GM21390 (cell line): ENCODE measurements around the gene MAT2A.
A peak's percentile ranks its signal among the peaks of the same experiment; 100 is the strongest.
"Not testable (repeated sequence)": the region's sequence is repeated elsewhere in the genome, so short reads cannot be mapped to it uniquely, and the experiment has no call there.

Experiments
- ATAC-seq: cut with Tn5 transposase; IDR thresholded peaks from one replicate; pipeline ENCODE4 v1.9.1; 2021; ENCODE audit not compliant: unreplicated experiment

MAT2A gene

DNA sequence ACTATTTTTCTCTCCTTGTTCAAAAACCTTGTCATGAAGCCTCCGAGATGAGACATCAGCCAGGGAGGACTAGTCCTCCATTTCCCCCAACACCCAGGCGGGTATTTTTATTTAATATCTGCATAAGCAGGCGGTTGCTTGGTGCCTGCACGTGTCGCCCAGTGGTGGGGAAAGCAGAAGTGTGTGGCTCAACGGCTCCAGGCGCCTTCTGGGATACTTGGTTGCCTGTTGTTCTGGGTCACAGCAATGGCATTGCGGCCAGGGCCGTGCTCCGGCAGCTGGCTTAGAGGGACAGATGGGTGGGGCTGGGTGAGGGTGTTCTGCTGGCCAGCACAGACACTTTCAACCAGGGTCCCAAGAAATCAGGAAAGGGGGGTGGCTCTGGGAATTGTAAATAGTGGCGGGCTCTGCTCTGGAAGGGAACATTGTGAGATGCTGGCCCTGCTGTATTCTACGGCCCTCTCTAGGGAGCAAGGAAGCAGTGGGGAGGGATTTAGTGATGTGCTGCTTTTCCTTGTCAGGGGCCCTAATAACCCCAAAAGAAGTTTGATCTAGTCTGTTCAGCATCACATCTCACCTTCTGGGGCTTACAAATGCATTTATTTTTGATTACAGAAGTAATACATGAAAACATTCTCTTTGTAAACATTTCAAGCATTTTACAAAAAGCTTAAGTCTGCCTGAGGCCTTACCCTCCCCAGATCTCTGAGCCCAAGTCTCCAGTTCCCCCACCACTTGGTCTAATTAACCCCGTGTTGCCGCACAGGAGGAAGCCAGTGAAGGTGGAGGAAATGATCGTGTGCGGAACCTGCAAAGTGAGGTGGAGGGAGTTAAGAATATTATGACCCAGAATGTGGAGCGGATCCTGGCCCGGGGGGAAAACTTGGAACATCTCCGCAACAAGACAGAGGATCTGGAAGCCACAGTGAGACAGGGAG, 39.5 kb downstream of the MAT2A start:
- peak; percentile 44 for ATAC-seq

DNA sequence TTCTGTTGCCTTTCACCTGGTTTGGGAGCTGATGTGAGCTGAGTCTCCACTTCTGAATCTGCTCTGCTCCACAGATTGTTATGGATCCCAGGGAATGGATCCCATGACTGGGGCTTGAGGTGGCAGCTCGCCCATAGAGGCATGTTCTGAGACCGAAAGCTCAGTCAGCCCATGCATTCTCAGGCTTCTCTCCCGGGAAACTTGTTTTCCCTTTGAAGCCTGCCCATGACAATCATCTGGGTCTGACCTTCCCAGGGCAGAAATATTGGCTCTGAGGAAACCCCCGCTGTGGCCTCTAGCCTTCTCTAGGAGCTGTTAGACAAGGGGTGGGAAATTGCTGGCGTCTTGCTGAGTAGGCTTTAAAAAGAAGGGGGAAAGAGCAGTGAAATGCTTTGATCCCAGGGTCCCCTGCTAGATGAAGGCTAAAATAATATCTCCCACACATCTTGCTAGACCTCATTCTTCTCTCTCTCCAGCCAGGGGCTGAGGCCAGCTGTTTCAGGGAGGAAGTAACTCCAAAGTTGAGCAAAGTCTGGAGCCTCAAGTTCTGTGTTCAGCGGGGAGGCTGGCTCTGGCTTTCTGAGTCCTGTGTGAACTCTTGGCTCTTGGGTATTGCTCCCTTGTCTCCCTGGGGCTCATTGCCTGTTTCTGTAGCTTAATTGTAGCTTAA, 40.4 kb downstream of the MAT2A start:
- no peak for ATAC-seq

DNA sequence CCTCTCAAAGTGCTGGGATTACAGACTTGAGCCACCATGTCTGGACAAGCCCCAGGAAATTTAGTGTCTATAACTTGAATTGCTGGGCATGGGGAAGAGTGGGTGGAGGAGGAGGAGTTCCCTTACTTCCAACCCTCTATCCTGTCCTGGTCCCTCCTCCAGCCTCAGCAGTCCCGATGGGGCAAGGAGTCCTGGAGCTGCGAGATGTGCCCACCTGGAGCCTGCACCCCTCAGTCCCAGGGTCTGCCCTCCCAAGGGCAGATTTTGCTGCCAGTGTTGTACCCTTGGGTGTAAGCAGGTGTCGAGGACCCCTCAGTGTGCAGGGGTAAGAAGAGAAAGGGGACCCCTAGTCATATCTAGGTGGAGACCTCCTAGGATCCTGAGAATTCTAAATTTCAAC, 41.2 kb downstream of the MAT2A start:
- no peak for ATAC-seq

DNA sequence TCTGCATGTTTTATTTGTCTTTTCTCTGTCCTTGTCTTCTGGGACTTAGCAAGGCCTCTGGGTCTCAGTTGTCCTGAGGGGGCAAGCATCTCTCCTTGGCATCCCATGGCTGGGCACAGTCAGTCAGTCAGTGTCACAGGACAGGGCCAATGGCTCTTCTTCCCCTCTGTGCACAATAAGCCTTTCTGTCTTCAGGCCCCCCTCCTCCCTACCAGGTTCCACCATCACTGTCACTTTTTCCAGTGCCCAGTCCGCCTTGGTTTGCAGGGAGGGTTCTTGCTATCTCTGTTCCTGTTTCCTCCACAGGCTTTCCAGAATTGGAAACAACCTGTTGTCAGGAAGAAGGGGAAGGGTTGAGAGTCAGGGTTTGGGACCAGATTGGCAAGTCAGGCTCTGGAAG, 43.5 kb downstream of the MAT2A start:
- no peak for ATAC-seq

DNA sequence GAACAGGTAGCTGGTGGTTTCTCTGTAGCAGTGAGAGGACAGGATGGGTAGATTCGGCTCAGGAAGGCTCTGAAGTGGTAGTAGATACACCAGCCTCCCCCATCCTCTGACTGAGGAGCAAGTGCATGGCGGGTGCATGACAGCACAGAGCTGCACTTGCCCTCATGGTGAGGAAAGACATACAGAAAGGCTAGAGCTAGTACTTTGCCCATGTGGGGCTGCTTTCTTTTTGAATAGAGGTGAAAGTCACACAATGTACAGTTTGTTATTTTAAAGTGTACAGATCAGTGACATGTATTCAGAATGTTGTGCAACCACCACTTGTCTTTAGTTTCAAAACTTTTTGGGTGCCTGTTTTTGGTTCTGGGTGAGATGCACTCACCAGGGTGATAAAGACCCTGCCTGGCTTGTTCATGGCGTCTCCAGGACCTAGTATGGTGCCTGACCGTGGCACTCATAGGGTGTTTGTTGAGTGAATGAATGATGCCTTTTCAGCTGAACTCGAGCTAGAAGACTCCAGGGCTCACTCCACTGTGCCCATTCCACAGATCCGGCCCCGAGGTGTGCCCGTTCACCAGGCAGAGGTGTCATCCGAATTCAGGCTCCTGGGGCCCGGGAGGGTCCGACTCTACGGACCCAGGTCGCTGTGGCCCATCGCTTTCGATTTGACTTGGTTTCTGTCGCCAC, 44.8 kb downstream of the MAT2A start:
- ATAC-seq = peak; percentile 63

DNA sequence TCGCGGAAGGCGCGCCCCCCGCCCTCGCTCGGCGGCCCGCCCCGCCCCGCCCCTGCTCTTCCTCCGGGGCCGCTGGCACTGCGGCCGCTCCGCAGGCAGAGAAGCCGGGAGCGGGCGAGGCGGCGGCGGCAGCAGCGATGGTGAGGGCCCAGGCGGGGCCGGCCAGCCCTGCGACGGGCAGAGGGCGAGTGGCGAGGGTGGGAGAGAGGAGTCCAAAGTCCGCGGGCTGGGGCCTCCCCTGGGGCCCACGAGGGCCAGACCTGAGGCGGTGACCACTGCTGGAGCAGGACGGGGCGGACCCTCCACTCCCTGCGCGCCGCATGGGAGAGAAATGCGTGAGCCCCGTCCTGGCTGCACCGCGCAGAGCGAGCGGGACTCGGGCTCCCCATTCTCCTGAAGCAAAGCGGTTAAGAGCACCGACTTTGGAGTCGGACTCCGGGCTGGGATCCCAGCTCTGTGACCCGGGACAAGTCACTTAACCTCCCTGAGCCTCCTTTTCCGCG, 45.4 kb downstream of the MAT2A start, which contains the start of gene VAMP5:
Gene VAMP5 (plus strand): TSS at position 78 of the 503 bp plus-strand sequence. CDS start 60 bp downstream, at position 138.
- peak; percentile 32 for ATAC-seq

DNA sequence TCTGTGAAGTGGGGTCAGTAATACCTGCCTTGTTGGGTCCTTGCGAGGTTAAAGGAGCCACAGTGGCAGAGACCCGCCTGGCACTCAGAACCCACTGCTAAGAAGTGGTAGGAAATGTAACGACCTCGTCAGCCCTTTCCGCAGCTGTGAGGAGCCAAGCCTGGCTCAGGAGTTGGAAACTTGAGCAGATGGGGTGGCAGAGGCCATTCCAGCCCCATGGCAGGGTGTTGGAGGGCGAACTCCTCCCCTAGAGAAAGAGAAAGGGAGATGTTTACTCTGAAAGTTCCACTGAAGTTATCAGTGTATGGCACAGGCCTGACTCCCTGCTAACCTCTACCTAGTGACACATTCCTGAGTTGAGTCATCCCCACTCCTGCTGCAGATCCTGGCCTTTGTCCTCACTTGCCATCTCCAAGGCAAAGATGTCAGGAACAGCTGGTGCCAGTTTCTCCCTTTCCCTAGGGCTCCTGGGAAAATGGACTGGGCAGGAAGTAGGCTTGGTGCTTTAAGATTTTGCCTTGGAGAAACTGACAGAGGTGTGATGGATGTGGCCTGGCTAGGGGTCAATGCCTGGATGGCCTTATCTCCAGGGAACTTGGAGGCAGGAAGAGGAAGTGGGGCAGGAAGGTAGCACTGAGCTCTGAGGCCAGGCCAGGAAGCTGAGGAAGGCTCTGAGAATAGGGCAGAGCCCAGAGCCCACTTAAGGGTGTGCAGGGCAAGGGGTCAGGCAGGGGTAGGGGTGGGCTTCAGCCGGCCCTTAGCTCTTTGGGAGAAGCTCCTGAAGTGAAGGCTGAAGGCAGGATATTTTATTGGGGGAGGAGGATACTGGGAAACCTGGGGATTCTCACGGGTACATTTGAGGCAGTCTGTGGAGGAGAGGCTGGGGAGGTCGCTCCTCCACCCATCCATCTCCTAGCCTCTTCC, 46.2 kb downstream of the MAT2A start:
- ATAC-seq = no peak

DNA sequence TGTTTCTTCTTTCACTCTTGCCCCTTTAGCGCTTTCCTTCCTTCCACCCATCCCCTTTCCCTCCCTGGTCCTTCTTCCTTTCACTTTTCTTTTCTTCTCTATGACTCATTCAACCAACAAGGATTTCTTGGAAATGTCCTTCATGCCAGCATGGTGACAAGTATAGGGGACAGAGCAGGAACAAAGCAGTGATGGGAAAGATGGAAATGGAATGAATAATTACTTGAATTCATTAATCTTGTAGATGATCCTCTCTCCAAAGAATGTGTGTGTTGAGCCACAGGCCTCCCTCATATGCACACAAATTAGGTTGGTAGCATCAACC, 46.8 kb downstream of the MAT2A start:
- ATAC-seq = no peak

DNA sequence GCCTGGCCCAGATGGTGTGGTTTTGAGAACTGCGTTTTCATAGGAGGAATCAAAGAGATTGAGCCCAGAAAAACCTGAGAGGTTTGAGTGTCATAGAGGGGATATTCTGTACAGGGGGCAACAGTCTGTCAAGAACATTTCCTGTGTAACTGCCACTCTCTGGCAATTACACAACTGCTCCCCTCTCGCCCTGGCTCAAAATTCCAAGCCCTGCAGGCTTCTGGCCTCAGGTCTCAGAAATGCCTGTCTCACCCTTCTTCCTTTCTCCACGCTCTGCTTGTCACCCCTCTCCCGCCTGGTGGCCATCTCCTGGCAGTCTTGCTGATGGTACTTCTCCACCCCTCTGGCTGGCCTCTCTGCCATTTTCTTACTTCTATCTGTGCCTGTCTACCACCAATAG, 49.3 kb downstream of the MAT2A start:
- ATAC-seq = no peak

DNA sequence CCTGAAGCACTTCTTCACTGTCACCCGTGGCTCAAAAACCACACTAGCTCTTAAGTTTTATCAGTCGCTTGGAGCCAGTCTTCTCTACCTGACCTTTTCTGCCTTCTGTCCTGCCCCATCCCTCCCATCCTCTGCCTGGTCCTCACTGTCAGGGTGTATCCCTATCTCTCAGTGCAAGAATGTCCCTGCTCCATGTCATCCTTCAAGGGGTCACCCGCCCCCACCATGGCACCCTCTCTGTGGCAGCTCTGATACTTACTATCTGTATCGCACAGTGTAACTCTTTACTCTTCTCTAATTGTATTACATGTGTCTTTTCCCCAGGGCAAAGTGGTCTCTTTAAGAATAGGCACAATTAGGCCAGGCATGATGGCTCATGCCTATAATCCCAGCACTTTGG, 49.7 kb downstream of the MAT2A start:
- ATAC-seq = no peak

DNA sequence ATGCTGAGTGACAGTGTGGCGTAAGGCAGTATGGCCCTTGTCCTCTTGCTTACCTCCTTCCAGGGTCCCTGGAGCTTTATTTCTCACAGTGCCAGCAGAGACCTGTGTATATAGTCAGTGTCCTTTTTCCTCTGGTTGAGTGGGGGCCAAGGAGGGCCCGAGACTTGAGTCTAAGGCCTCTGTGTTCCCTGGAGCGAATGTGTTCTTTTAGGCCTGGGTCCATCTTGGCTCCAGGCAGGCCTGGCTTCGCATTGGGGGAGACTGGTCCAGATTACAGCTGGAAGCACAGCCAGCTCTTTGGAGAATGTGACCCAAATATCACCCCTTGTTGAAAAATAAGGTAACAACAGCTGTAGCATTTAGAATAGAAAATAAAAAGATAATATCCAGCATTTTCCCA, 50.2 kb downstream of the MAT2A start:
- no peak for ATAC-seq

DNA sequence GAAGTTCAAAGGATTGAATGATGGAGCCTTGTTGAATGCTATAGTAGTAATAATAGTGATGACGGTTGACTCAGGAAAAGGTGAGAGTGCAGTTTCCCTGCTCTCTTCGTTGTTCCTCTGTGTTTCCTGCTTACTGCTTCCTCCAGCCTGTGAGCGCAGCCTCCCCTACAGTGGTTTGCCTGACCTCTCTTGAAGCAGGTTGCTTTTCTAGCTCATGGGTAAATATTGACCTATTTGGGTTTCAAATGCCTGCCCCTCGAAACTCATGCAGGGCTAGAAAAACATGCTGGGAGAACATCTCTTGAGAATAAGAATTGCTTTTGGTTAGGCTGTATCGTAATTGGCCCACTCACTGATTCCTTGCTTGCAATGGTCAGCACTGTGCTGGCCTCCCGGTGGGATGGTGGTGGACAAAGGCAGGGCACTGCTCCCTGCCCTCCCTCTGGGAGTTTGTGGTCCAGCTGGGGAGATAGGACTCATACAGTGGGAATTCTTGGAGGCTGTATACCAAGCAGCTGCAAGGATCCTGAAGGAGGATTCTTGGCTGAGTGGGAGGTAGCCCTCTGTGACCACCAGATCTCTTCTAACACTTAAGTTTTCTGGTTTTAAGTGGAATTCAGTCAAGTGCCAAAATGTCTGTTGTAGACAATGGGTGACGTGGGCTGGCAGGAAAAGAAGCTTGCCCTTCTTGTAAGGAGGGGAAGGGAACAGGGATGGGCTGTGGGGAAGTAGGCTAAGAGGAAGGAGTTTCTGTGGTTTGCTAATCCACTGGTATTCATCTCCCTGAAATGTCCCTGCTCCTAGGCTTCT, 51.2 kb downstream of the MAT2A start:
- ATAC-seq = no peak

DNA sequence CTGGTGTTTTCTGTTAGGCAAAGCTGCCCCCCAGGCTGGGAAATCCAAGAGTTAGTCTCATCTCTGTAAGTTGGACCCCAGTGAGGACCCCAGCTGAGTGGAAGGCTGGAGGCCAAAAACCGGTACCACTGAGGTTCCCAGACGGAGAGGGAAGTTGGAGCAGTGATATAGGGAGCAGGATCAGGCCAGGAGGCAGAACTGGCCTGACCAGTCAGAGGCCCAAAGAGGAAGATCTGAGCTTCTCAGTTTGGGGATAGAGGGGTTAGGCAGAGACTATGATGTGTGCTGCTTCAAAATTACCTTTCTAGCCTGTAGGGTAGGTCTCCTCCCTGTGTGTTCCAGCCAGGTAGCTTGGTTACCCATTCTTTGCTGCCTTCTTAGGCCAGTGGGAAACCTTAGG, 52.0 kb downstream of the MAT2A start:
- ATAC-seq = no peak

DNA sequence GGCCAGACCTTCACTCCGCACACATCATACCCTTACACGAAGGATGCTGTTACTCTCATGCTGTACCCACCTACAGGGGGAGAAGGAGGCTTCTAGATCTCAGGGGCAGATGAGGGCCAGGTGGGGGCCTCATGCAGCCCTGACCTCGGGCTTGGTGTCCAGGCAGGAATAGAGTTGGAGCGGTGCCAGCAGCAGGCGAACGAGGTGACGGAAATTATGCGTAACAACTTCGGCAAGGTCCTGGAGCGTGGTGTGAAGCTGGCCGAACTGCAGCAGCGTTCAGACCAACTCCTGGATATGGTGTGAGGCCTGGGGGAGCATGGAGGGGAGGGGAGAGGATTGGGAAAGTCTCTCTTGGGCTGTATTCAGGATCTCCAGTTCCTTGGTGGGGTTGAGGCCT, 52.6 kb downstream of the MAT2A start:
- ATAC-seq = no peak

DNA sequence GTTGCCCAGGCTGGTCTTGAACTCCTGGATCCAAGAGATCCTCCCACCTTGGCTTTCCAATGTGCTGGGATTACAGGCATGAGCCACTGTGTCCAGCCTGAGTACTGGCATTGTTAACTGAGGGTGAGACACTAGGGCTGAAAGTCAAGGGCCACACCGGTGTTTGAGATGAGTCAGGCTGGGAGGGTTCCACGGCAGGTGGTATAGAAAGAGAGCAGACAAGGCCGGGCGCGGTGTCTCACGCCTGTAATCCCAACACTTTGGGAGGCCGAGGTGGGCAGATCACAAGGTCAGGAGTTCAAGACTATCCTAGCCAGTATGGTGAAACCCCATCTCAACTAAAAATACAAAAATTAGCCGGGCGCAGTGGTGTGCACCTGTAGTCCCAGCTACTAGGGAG, 53.3 kb downstream of the MAT2A start:
- ATAC-seq = not testable (repeated sequence)

DNA sequence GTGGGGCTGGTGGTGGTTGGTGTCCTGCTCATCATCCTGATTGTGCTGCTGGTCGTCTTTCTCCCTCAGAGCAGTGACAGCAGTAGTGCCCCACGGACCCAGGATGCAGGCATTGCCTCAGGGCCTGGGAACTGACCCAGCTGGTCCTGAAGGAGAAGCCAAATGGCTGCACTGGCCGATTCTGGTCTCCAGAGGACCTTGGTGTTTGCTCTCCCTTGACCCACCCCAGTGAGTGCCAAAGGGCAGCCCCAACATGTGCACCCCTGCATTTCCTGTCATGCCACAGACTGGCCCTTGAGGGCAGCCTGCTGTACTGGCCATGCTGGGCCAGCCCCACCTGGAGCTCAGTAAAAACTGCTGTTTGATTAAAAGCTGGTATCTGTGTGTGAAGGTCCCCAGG, 54.1 kb downstream of the MAT2A start:
- ATAC-seq = no peak
